ENCODE results near the gene DHX58. TPM values are rescaled to one million over a fixed set of nuclear protein-coding genes. Genes with fewer than 3 reads are reported as not detected.

The DHX58 gene
- total RNA-seq, 1 experiment from 2014 or later = 0.79 TPM

GRCh38 chr17:42120161-42120769, 7.8 kb upstream of the DHX58 start:
- no peak for TF ChIP-seq CTCF (IDR thresholded peaks at IDR 0.05; ENCODE audit: insufficient read depth in 1 of 2, low read depth in 1 of 2, low read length in 1 of 2, severe bottlenecking in 1 of 2, unreplicated experiment in 1 of 2)
- ChIA-PET POLR2A (interaction anchor here (0.6 to 0.9 kb wide), 3 partner anchors 94 to 103 kb away, joined by 4 to 7 read pairs (median 6); partner anchors contain the start of genes DNAJC7 and NKIRAS2), CTCF (interaction anchor here (0.6 to 1.8 kb wide), 12 partner anchors 9 to 1644 kb away, joined by 3 to 7 read pairs (median 4); partner anchors contain the start of genes KCNH4, NKIRAS2 and ODAD4)
- H3K27me3 Mint-ChIP-seq (ENCODE audit: insufficient read depth, unreplicated experiment) = no peaks in the 10 kb centered on the region
- peaks cover 41% of the 10 kb centered on the region for H3K36me3 Mint-ChIP-seq (ENCODE audit: insufficient read depth, unreplicated experiment)
- no peaks in the 10 kb centered on the region for H3K9me3 Mint-ChIP-seq (ENCODE audit: unreplicated experiment)
- H3K4me3 ChIP-seq (ENCODE audit: low read depth, low read length) = peak overlapping the region; percentile 76
- TSS peak; percentile 39 for BruUV-seq (replicated peaks)
- intact Hi-C loops (cut with micrococcal nuclease; ENCODE audit: unreplicated experiment) = loop anchor here (2.0 to 5.0 kb wide), 2 partner anchors 62 to 287 kb away; partner anchors contain the start of gene KCNH4
- peak overlapping the region; percentile 59 for H3K4me3 Mint-ChIP-seq (ENCODE audit: unreplicated experiment)
- H3K9me3 ChIP-seq = no peaks in the 10 kb centered on the region
- no peaks in the 10 kb centered on the region for H3K27me3 ChIP-seq (replicated peaks; ENCODE audit: control insufficient read depth, insufficient read depth, low read length)
- H3K4me1 Mint-ChIP-seq (ENCODE audit: low read depth, unreplicated experiment) = no peaks in the 10 kb centered on the region
- no peak overlapping the region for H3K27ac Mint-ChIP-seq (ENCODE audit: unreplicated experiment)
- no peaks in the 10 kb centered on the region; the same call in none of the 2 replicates for H3K36me3 ChIP-seq (ENCODE audit: control insufficient read depth, insufficient read depth, low read length)
- H3K4me1 ChIP-seq = peaks cover 6% of the 10 kb centered on the region
- DNase-seq = no peak

- H3K27me3 ChIP-seq (replicated peaks; ENCODE audit: control insufficient read depth, insufficient read depth, low read length) = no peaks in the 10 kb centered on the region
- BruUV-seq (replicated peaks) = no TSS peak
- Mint-ChIP-seq H3K4me1 (ENCODE audit: low read depth, unreplicated experiment) (no peaks in the 10 kb centered on the region), H3K4me3 (ENCODE audit: unreplicated experiment) (peak overlapping the region; percentile 32), H3K9me3 (ENCODE audit: unreplicated experiment) (no peaks in the 10 kb centered on the region), H3K27me3 (ENCODE audit: insufficient read depth, unreplicated experiment) (no peaks in the 10 kb centered on the region), H3K27ac (ENCODE audit: unreplicated experiment) (no peak overlapping the region), H3K36me3 (ENCODE audit: insufficient read depth, unreplicated experiment) (peaks cover 48% of the 10 kb centered on the region)
- H3K36me3 ChIP-seq (ENCODE audit: control insufficient read depth, insufficient read depth, low read length) = no peaks in the 10 kb centered on the region; the same call in none of the 2 replicates
- no peak for DNase-seq
- H3K4me1 ChIP-seq = peaks cover 6% of the 10 kb centered on the region
- H3K9me3 ChIP-seq = no peaks in the 10 kb centered on the region
- intact Hi-C loops (cut with micrococcal nuclease; ENCODE audit: unreplicated experiment) = no loop called here
- no peak for TF ChIP-seq CTCF (IDR thresholded peaks at IDR 0.05; ENCODE audit: insufficient read depth in 1 of 2, low read depth in 1 of 2, low read length in 1 of 2, severe bottlenecking in 1 of 2, unreplicated experiment in 1 of 2)
- ChIA-PET CTCF (interaction anchor here (0.7 kb wide), 1 partner anchor 32 kb away, joined by 3 read pairs; no protein-coding TSS in a partner anchor), POLR2A (interaction anchor here (0.6 kb wide), 2 partner anchors 95 to 99 kb away, joined by 4 to 7 read pairs; partner anchors contain the start of gene NKIRAS2)
- no peak overlapping the region for H3K4me3 ChIP-seq (ENCODE audit: low read depth, low read length)
Measured at GRCh38 chr17:42119301-42119700, 6.8 kb upstream of the DHX58 start.

- DNase-seq = peak in 1 of 2 experiments; percentile 60
- TF ChIP-seq CTCF (IDR thresholded peaks at IDR 0.05; ENCODE audit: insufficient read depth in 1 of 2, low read depth in 1 of 2, low read length in 1 of 2, severe bottlenecking in 1 of 2, unreplicated experiment in 1 of 2) = peak; percentile 35 to 37
- intact Hi-C loops (cut with micrococcal nuclease; ENCODE audit: unreplicated experiment) = no loop called here
Measured at GRCh38 chr17:42118545-42118944, 6.0 kb upstream of the DHX58 start.

More at GRCh38 chr17:42118545-42118944, 6.0 kb upstream of the DHX58 start:
- Histone ChIP-seq H3K9me3 (no peaks in the 10 kb centered on the region), H3K4me1 (peaks cover 6% of the 10 kb centered on the region), H3K4me3 (ENCODE audit: low read depth, low read length) (no peak overlapping the region), H3K36me3 (ENCODE audit: control insufficient read depth, insufficient read depth, low read length) (no peaks in the 10 kb centered on the region; the same call in none of the 2 replicates), H3K27me3 (replicated peaks; ENCODE audit: control insufficient read depth, insufficient read depth, low read length) (no peaks in the 10 kb centered on the region)
- CTCF ChIA-PET = interaction anchor here (0.7 to 1.3 kb wide), 3 partner anchors 18 to 51 kb away, joined by 3 to 5 read pairs (median 3); no protein-coding TSS in a partner anchor
- H3K4me1 Mint-ChIP-seq (ENCODE audit: low read depth, unreplicated experiment) = no peaks in the 10 kb centered on the region
- H3K4me3 Mint-ChIP-seq (ENCODE audit: unreplicated experiment) = peak overlapping the region; percentile 7
- H3K27ac Mint-ChIP-seq (ENCODE audit: unreplicated experiment) = no peak overlapping the region
- peaks cover 51% of the 10 kb centered on the region for H3K36me3 Mint-ChIP-seq (ENCODE audit: insufficient read depth, unreplicated experiment)
- BruUV-seq (replicated peaks) = no TSS peak
- no peaks in the 10 kb centered on the region for H3K27me3 Mint-ChIP-seq (ENCODE audit: insufficient read depth, unreplicated experiment)
- POLR2A ChIA-PET = no interaction called here
- H3K9me3 Mint-ChIP-seq (ENCODE audit: unreplicated experiment) = no peaks in the 10 kb centered on the region

Data from Caco-2 (cell line).